AG09319 (cell line): ENCODE data around the gene LRSAM1.
A peak's percentile ranks its signal among the peaks of the same experiment; 100 is the strongest.

Experiments used
- DNase-seq: peaks from one replicate; pipeline ENCODE4 v3.0.0-alpha.2; 2010; ENCODE audit warnings: low read depth; ENCODE audit errors: extremely low read depth
- TF ChIP-seq, protein P1 (sequence below): IDR thresholded peaks from 2 replicates; pipeline ENCODE4 v1.5.1; 2011; ENCODE audit warnings: low read depth, mild to moderate bottlenecking, inconsistent platforms, low read length, moderate library complexity

LRSAM1 gene

GRCh38 chr9:127500862-127501261 is 49.6 kb downstream of the LRSAM1 start:
- TF ChIP-seq, protein P1, sequence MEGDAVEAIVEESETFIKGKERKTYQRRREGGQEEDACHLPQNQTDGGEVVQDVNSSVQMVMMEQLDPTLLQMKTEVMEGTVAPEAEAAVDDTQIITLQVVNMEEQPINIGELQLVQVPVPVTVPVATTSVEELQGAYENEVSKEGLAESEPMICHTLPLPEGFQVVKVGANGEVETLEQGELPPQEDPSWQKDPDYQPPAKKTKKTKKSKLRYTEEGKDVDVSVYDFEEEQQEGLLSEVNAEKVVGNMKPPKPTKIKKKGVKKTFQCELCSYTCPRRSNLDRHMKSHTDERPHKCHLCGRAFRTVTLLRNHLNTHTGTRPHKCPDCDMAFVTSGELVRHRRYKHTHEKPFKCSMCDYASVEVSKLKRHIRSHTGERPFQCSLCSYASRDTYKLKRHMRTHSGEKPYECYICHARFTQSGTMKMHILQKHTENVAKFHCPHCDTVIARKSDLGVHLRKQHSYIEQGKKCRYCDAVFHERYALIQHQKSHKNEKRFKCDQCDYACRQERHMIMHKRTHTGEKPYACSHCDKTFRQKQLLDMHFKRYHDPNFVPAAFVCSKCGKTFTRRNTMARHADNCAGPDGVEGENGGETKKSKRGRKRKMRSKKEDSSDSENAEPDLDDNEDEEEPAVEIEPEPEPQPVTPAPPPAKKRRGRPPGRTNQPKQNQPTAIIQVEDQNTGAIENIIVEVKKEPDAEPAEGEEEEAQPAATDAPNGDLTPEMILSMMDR, result no peak
- DNase-seq, result no peak

- TF ChIP-seq, protein P1, result no peak
These were observed 50.6 kb downstream of the LRSAM1 start for GRCh38 chr9:127501821-127502343.

GRCh38 chr9:127502706-127503378 is 51.5 kb downstream of the LRSAM1 start:
- TF ChIP-seq, protein P1, result no peak

More at GRCh38 chr9:127501821-127502343, 50.6 kb downstream of the LRSAM1 start:
- DNase-seq, result no peak

DNA sequence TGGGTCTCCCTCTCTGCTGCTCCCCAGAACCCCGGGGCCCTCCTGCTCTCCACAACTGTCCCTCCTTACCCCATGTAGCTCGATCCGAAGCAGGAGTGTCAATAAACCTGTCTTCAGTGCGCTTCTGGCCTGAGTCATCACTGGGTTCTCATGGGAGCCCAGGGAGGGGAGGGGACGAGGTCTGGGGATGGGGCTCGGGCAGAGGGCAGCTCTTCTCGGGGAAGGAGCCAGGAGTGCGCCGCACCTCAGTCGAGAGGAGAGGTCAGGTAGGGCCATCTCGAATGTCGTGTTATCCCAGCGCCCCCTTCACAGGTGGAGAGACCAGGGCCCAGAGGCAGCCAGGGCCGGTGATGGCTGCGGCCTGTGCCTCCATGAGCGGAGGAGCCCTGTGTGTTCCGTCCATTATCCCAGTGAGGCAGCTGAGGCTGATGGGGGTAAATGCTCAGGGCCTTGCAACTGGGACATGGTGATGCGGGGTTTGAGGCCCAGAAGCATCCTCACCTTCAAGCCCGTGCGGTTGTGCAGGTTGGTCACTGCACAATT is 52.1 kb downstream of the LRSAM1 start:
- no peak for DNase-seq
- TF ChIP-seq, protein P1, result no peak

More at GRCh38 chr9:127502706-127503378, 51.5 kb downstream of the LRSAM1 start:
- no peak for DNase-seq

DNA sequence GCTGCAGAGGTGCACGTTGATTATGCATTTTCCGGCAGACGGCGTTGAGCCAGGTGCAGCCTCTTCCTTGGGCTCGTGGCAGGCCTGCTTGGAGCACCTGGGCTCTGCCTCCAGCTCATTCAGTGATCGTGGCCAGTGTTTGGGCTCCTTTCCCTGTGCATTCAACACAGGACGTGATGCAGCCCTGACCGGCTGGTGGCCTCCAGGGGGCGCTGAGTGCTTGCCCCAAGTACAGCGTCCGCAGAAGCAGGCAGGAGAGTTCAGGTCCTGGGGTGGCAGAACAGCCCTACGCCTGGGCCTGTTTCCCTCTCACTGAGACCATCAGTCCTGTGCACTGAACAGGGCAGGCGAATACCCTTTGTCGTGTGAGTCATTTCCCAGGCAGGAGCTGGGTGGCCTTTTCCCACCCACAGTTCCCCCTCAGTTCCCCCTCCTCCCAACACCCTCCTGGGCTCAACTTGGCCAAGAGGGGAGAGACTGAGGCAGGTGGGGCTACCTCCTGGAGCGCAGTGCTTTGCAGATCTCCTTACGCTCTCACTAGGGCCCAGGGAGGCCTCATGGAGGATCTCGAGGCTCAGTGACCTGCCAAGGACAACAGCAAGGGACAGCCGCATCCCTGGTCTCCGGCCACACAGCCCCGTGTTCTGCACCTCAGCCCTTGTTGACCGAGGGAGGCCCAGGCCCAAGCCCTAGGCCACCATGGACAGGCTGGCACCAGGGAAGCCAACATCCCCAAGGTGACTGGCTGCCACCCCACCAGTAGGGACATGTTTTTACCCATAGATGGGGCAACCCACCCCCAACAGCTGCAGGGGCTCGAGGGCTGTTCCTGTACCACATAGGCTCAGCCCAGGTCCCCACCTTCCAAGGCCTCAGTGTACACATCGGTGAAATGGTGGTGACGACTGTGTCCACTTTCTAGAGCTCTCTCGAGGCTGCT is 52.9 kb downstream of the LRSAM1 start:
- TF ChIP-seq, protein P1, result peak; percentile 87
- no peak for DNase-seq

GRCh38 chr9:127504887-127505251 is 53.6 kb downstream of the LRSAM1 start:
- no peak for DNase-seq

More at GRCh38 chr9:127504887-127505251, 53.6 kb downstream of the LRSAM1 start:
- TF ChIP-seq, protein P1, result no peak
